GM18867 (cell line): ENCODE data around the gene DSC3.
"Not testable (repeated sequence)": the region's sequence is repeated elsewhere in the genome, so short reads cannot be mapped to it uniquely, and the experiment has no call there.

ENCODE experiments used
- ATAC-seq: cut with Tn5 transposase; IDR thresholded peaks from one replicate; pipeline ENCODE4 v1.9.1; 2021; ENCODE audit warnings: mild to moderate bottlenecking, moderate library complexity; ENCODE audit not compliant: unreplicated experiment

Gene DSC3

GRCh38 chr18:31042084-31042405 is 497 bp downstream of the DSC3 start:
- ATAC-seq = no peak

- ATAC-seq = no peak
Observed at GRCh38 chr18:31041271-31042083, 1.1 kb downstream of the DSC3 start.

GRCh38 chr18:31040686-31041270 is 1.8 kb downstream of the DSC3 start:
- ATAC-seq = no peak

- ATAC-seq = no peak
Observed at GRCh38 chr18:31039426-31039825, 3.1 kb downstream of the DSC3 start.

GRCh38 chr18:31037686-31038085 is 4.9 kb downstream of the DSC3 start:
- not testable (repeated sequence) for ATAC-seq

- no peak for ATAC-seq
Observed at GRCh38 chr18:31034541-31034940, 8.0 kb downstream of the DSC3 start.

GRCh38 chr18:31030574-31031278 is 11.8 kb downstream of the DSC3 start:
- ATAC-seq = no peak

GRCh38 chr18:31015715-31016434 is 26.7 kb downstream of the DSC3 start:
- no peak for ATAC-seq

GRCh38 chr18:31011455-31011854 is 31.1 kb downstream of the DSC3 start:
- ATAC-seq = not testable (repeated sequence)

GRCh38 chr18:31010601-31011000 is 31.9 kb downstream of the DSC3 start:
- ATAC-seq = no peak

- no peak for ATAC-seq
Observed at GRCh38 chr18:30999887-31000628, 42.5 kb downstream of the DSC3 start.

- ATAC-seq = no peak
Observed at GRCh38 chr18:30999186-30999585, 43.4 kb downstream of the DSC3 start.

GRCh38 chr18:30997223-30997622 is 45.3 kb downstream of the DSC3 start:
- no peak for ATAC-seq

- ATAC-seq = no peak
Observed at GRCh38 chr18:30992231-30992630, 50.3 kb downstream of the DSC3 start.

- peak; percentile 78 for ATAC-seq
Observed at GRCh38 chr18:30991397-30991796, 51.1 kb downstream of the DSC3 start.

- ATAC-seq = no peak
Observed at GRCh38 chr18:30989141-30989540, 53.4 kb downstream of the DSC3 start.

- ATAC-seq = no peak
Observed at GRCh38 chr18:30988440-30988839, 54.1 kb downstream of the DSC3 start.

GRCh38 chr18:30987467-30988241 is 54.9 kb downstream of the DSC3 start:
- ATAC-seq = no peak

- ATAC-seq = no peak
Observed at GRCh38 chr18:30985753-30986152, 56.8 kb downstream of the DSC3 start.
